GM13976 (cell line): ENCODE data around the gene EXOC6.

Experiments used
- DNase-seq: peaks from one replicate; pipeline ENCODE4 v3.0.0; 2012; ENCODE audit warnings: low spot score
- CTCF ChIP-seq: IDR thresholded peaks from 2 replicates; pipeline ENCODE4 v1.5.1; 2012; ENCODE audit warnings: borderline replicate concordance, mild to moderate bottlenecking; ENCODE audit not compliant: insufficient read depth; ENCODE audit errors: extremely low read depth, missing control alignments, control extremely low read depth
- in situ Hi-C: fragments of 300-500 bp; cut with MboI; formaldehyde crosslinking; loops from one replicate; pipeline ENCODE4 v1.12.0; 2022; ENCODE audit warnings: low sequenced_read_pairs, mixed read lengths, inconsistent platforms; ENCODE audit not compliant: unreplicated experiment

Gene EXOC6

GRCh38 chr10:93032809-93033137 is 184.5 kb downstream of the EXOC6 start:
- no peak for TF ChIP-seq CTCF
- in situ Hi-C loops: no loop called here
- no peak for DNase-seq

GRCh38 chr10:93034426-93034825 is 186.1 kb downstream of the EXOC6 start:
- TF ChIP-seq CTCF: no peak
- in situ Hi-C loops: no loop called here
- no peak for DNase-seq

GRCh38 chr10:93039110-93039509 is 190.8 kb downstream of the EXOC6 start:
- in situ Hi-C loops: no loop called here
- no peak for TF ChIP-seq CTCF

GRCh38 chr10:93039721-93040120 is 191.4 kb downstream of the EXOC6 start:
- in situ Hi-C loops: no loop called here
- peak; percentile 52 for TF ChIP-seq CTCF
- peak; percentile 70 for DNase-seq

More at GRCh38 chr10:93039110-93039509, 190.8 kb downstream of the EXOC6 start:
- no peak for DNase-seq

GRCh38 chr10:93054486-93054885 is 206.2 kb downstream of the EXOC6 start:
- DNase-seq: no peak
- TF ChIP-seq CTCF: no peak
- in situ Hi-C loops: no loop called here

GRCh38 chr10:93058139-93058538 is 209.8 kb downstream of the EXOC6 start:
- in situ Hi-C loops: no loop called here
- no peak for DNase-seq
- no peak for TF ChIP-seq CTCF
